ENCODE measurements around the gene KCNE4.

KCNE4 gene, protein sequence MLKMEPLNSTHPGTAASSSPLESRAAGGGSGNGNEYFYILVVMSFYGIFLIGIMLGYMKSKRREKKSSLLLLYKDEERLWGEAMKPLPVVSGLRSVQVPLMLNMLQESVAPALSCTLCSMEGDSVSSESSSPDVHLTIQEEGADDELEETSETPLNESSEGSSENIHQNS

DNA sequence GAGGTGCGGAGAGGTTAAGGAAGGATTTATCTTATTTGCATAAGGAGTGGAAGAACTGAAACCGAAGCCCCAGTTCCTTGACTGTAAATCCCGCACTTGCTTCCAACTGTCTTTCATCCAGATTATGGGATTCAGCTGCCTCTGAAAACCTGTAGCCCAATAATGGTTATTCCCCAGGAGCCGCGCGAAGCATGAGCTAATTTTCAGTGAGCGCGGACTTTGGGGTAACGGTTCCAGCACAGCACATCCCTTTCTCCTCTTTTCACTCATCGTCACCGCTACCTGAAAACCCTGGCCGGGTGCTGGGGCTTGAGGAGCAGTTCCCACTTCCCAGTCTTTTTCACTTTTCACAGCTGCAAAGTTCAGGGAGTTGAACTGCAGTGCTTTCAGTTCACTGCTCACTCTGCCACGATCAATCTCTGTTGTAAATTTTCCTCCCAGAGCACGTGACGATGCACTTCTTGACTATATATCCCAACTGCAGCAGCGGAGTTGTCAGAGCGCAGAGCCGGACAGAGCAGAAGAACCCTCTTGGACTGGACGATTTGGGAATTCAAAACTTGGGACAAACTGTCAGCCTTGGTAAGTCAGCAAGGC is at the start of gene KCNE4:
TSS of gene KCNE4 (plus strand) at position 498 of the 597 bp plus-strand sequence. CDS start 641 bp downstream, outside the sequence.
- DNase-seq (ENCODE audit: low spot score) = peak; percentile 74

DNA sequence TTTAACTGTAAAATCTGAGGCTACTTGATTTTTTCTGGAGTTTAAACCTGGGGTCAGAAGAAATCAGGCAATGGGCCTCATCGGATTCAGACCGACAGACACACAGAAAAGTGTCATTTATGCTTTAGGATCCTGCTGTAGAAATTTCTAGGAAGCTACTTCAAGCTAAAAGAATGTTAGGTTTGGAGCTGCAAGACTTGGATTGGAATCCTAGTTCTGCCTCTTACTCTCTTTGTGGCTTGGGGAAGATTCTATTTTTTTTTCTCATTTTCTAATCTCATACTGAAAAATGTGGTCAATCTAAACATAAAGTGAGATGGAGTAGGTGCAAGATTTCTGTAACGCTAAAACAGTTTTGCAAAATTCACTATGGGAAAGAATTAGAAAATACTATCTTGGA is 48.8 kb upstream of the KCNE4 start:
- DNase-seq (ENCODE audit: low spot score) = no peak

DNA sequence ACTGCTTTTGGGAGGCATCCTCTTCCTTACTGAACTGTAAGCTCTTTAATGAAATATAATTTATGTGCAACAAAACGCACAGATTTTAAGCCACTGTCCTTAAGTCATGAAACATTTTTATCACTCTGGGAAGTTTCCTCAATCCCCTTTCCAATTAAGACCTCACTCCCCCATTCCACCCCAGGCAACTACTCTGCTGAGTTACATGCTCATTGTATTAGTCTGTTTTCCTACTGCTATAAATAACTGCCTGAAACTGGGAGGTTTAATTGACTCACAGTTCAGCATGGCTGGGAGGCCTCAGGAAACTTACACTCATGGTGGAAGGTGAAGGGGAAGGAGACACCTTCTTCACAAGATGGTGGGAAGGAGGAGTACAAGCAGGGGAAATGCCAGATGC is 46.5 kb upstream of the KCNE4 start:
- peak; percentile 15 for DNase-seq (ENCODE audit: low spot score)

DNA sequence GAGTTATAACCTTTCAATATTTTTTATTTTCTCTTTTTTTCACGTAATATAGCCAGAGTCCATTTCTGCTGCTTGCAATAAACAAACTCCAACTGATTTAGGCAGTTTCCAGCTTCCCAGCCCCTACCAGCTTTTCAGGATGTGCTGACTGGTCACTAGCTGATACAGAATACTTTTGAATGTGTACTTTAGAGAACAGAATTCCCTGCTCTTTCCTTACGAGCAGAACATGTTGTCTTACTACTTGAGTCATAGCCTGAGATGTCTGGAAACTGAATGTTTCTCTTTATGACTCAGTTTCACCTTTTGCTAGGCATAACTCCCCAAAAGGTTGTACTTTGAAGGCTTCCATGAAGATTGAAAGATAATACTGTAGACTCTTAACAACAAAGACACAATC is 44.5 kb upstream of the KCNE4 start:
- DNase-seq (ENCODE audit: low spot score) = peak; percentile 30

DNA sequence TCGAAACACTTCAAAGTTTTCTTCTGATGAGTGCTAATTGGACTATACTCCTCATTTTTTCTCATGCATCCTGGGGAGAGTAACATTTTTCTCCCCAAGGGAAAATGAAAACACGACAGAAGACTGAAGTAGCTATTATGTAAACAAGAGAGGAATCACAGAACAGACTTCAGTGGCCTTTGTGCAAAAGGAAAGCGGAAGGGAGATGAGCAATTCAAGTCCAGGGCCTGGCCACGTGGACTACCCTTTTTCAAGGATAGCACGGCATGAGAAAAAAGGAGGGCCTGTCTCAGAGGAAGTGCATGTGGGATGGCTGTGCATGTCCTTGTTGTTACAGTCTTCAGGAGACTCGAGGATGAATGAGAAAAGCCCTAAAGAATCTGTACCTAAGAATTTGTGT is 43.8 kb upstream of the KCNE4 start:
- DNase-seq (ENCODE audit: low spot score) = peak; percentile 61

DNA sequence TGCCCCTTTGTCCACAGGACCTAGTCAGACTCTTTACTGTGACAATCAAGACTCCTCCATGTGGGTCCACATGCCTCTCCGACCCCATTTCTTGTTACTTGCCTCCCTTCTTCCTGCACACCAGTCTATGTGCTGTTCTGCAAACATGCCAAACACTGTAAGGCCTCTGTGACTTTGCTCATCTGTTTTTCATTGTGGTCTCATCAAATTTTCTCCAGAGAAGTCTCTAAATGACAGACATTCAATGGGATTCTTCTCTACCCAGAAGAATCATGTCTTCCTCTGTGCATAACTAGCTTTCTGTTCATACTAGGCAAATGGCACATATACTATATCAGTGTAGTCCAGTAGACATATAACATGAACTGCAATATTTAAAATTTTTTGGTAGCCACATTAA is 43.0 kb upstream of the KCNE4 start:
- DNase-seq (ENCODE audit: low spot score) = no peak

DNA sequence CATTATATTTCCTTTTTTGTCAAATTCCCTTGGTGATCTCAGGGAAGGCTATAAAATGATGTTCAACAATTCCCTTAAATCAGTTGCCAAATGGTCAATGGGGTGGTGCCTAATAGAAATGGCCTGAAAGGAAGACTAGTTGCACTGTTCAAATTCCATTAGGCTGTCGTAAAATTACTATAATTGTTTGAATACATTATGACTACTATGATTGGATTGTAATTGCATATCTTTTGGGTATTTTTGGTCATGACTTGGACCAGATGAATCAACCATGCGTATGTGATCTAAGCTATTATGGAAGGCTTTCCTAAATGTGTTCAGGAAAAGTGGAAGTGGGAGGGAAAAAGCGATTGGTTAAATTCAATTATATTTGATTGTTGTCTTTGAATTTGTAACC is 41.3 kb upstream of the KCNE4 start:
- DNase-seq (ENCODE audit: low spot score) = peak; percentile 59

DNA sequence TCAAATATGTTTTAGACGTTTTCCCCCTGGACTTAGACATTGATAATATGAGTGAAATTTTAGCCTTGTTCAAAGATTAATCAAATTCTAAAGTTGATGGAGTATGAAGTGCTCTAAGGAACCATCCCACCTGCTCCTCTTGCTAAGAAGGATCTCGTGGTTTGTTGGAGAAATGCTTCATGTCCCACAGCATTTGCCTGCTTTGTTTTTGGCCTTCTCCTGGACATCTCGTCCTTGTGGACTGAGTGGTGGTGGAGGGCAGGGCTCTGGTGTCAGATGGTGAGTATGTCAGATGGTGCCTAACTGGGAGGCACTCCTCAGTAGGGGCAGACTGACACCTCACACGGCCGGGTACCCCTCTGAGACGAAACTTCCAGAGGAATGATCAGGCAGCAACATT is 39.7 kb upstream of the KCNE4 start:
- DNase-seq (ENCODE audit: low spot score) = no peak

DNA sequence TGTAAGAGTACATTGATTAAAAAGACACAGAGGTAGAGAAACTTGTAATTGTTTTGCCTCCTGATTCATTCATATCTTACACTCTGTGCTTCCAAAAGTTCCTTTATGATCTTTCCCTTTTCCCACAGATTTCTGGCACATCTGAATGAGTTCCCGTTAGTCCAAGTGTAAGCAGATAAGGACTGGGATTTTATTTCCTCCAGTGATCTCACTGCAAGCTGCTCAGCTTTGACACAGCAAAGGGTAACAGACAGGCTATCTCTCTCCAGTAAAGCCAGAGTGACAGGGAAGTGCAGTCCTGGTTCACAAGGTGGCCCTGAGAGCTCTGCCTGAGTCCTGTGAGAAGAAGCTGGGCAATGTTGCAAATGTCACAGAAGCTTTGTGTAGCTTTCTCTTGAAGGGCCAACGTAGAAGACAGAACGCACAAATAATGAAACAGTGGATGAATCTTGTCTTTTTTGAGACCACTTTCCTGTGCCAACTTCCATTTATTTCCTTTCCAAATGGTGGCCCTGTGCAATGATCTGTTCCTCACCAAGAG is 32.5 kb upstream of the KCNE4 start:
- no peak for DNase-seq (ENCODE audit: low spot score)

DNA sequence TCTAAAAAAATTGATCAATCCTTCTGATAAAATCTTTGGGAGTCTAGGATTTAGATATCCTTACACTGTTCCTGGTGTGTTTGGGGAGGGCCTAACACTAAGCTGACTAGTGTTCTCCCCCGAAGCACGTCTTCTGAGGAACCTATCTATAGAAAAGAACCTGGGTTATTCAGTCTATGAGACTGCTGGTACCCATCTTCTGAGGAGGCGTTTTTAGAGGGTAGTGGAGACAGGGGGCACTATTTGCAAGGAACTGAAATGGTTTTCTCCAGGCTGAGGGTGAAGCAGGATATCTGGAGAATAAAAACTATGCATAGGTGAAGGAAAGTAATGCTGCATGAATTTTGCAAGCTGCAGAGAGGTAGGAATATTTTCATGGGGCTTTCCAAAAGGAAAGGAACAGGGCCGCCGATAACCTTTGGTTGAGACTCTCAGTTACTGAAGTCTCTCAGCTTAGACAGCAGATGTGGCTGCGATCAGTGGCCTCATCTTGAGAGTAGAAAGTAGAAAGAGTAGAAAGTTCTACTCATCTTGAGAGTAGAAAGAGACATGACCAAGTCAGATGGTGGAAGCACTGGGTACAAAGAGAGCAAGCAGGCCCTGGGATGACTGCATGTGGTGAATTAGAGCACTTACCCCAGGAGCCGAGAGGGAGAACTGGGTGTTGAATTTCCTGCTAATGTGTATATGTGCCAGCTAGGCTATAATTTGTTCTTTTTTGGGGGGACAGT is 31.8 kb upstream of the KCNE4 start:
- DNase-seq (ENCODE audit: low spot score) = no peak

DNA sequence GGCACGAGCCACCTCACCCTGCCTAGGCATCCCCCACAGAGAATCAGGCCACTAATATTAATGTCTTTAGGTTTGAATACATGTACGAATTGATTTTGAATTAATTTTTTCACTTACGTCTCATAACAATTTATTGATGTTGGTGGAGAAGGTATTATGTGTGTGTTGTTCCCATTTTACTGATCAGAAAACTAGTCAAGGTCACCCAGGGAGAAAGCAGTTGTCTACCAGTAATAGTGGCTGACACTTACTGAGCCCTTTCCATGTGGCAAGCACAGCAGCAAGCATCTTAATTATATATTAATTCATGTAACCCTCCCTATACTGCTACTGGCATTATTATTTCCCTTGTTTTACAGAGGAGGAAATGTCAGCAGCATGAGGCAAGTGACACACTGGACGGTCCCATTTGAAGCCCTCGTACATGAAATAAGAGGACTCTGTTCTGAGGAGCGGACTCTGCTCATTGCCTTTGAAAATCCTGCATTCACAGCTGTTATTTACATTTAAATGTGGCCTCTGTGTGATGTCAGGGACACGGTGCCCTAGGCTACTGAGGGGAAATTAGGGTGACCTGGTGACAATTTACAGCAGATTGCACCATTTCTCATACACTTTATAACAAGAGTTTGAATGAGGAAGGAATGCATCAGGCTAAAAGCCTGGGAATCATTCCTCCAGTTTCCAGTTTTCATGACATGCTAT is 30.9 kb upstream of the KCNE4 start:
- no peak for DNase-seq (ENCODE audit: low spot score)

DNA sequence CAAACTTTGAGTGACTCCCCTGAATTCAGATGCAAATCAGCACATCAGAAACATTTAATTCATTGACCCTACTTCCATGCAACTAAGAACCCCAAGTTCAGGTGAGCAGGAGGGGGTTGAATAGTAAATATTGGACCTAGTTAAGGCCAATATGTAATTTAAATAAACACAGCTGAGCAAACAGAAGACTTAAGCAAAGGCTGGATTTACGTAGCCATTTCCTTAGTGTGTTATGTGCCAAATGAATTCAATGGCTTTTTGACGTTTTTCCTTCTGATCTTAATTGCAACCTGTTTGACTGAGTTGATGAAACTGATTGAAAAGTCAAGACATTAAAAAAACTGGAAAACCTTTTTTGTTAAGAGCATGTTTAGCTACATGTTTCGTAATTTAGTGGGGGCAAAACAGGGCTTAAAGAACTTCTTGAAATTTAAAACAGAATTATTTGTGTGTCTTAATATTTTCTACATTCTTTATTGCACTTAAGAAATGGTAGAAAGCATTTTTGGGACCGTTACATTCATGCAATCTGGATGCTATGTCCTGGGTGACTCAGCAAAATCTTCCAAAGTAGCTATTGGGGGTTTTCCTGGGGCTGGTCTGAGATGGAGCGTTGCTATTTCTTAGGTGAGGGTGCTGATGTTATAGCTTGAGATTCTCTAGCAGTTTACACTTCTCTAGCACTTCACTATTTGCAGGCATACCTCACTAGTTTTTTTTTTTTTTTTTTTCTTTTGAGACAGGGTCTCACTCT is 25.5 kb upstream of the KCNE4 start:
- DNase-seq (ENCODE audit: low spot score) = no peak

DNA sequence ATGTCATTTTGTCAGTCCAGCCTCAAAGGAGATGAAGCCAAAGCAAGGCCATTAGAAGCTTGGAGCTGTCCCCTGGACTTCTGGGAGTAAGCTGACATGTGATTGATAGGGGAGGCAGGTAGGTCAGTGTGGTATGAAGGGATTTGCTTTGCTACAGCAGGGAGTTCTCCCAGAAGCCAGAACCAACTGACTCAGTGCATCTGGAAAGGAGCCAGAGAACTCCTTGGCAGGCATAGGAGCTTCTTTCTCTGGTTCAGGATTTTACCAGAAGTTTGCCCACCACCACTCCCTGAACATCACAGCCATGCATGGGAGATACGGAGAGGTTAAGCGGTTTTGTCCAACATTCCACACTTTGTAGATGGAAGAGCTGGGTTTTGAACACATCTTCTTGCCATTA is 24.5 kb upstream of the KCNE4 start:
- DNase-seq (ENCODE audit: low spot score) = no peak

DNA sequence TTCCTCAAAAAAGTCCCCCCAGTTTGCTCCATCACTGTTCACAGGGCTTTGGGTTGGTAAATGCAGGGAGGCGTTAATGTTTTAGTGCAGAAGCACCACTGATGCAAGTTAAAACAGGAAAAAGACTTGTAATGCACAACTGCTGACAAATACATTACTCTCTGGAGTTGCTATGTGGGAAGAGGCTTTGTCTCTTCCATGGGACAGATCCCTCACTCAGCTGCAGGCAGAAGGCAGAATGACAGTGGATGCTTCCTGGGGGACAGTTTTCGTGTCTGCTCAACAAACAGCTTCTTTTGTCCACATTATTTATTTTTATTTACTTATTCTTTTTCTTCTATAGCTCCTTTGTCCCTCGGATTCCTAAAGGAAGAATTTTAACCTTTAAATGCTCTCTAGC is 22.7 kb upstream of the KCNE4 start:
- DNase-seq (ENCODE audit: low spot score) = no peak

DNA sequence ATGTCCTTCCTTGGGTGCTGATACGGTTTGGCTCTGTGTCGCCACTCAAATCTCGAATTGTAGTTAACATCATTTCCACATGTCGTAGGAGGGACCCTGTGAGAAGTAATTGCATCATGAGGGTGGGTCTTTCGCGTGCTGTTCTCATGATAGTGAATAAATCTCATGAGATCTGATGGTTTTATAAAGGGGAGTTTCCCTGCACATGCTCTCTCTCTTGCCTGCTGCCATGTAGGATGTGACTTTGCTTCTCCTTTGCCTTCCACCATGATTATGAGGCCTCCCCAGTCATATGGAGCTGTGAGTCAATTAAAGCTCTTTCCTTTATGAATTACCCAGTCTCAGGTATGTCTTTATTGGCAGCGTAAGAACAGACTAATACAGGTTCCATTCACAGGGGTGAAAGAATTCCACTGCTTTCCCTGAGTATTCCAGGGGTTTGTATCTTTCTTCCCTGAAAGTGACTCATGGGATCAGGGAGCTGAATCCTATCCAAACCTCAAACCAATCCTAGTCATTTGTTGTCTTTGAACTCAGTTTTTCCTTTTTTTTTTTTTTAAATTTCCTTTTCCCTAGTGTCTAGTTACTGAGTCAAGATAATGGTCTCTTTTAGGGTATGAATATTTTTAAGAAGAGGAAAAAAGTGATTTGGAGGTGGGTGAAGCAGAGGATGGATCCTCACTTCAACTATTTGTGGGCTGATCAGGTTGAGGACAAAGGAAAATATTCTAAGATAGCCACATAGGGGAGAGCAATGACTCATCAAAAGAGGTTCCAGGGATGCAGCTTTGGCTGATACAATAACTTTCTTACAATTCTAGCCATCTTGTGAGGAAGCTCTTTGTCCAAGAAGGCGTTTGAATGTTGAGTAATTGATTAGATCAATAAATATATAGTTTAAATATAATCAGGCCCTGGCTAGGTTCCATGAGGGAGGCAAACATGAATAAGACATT is 19.5 kb upstream of the KCNE4 start:
- no peak for DNase-seq (ENCODE audit: low spot score)

DNA sequence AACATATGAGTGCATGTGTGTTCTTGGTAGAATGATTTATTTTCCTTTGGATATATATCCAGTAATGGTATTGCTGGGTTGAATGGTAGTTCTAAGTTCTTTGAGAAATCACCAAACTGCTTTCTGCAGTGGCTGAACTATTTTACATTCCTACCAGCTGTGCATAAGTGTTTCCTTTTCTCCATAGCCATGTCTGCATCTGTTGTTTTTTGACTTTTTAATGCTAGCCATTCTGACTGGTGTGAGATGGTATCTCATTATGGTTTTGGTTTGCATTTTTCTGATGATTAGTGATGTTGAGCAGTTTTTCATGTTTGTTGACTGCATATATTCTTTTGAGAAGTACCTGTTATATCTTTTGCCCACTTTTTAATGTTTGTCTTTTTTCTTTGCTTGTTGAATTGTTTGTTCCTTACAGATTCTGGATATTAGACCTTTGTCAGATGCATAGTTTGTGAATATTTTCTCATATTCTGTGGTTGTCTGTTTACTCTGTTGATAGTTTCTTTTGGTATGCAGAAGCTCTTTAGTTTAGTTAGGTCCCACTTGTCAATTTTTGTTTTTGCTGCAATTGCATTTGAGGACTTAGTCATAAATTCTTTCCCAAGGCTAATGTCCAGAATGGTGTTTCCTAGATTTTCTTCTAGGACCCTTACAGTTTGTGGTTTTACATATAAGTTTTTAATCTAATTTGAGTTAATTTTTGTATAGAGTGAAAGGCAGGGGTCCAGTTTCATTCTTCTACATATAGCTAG is 17.6 kb upstream of the KCNE4 start:
- DNase-seq (ENCODE audit: low spot score) = no peak

DNA sequence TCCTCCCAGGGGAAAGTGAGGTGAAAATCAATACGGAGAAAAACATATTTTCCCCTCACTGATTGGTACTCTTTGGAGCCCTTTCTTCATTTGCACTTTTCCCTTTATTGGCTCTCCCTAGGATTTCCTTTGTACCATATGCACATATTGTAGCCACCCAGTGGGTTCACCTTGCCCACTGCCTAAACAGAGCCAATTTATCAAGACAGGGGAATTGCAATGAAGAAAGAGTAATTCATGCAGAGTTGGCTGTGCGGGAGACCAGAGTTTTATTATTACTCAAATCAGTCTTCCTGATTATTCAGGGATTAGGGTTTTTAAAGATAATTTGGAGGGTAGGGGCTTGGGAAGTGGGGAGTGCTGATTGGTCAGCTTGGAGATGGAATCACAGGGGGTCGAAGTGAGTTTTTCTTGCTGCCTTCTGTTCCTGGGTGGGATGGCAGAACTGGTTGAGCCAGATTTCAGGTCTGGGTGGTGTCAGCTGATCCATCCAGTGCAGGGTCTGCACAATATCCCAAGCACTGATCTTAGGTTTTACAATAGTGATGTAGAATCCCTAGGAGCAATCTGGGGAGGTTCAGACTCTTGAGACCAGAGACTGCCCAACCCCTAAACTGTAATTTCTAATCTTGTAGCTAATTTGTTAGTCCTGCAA is 15.1 kb upstream of the KCNE4 start:
- no peak for DNase-seq (ENCODE audit: low spot score)

DNA sequence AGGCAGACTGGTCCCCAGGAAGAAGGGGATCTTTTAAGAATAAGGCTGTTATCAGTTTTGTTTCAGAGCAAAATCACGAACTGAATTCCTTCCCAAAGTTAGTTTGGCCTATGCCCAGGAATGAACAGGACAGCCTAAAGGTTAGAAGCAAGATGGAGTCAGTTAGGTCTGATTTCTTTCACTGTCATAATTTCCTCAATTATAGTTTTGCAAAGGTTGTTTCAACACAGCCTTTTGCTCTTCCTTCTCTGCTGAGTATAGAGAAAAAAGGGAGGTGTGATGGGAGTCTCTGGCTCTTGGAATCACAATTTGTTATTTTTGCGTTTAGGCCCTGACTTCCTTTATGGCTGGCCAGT is 14.6 kb upstream of the KCNE4 start:
- no peak for DNase-seq (ENCODE audit: low spot score)

DNA sequence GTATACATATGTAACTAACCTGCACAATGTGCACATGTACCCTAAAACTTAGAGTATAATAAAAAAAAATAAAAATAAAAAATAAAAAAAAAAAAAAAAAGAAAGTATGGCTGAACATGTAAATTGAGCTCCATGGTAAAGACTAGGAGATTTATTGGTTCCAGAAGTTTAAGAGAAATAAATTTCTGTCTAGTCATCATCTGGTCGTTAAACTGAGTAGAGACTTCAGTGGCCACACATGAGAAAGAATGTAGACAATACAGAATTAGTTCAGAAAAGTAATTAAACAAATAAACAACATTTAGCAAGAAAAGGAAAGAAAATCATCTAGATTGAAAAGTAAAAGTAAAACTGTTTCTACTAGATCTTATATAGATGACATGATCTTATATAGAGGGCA is 12.4 kb upstream of the KCNE4 start:
- DNase-seq (ENCODE audit: low spot score) = no peak

DNA sequence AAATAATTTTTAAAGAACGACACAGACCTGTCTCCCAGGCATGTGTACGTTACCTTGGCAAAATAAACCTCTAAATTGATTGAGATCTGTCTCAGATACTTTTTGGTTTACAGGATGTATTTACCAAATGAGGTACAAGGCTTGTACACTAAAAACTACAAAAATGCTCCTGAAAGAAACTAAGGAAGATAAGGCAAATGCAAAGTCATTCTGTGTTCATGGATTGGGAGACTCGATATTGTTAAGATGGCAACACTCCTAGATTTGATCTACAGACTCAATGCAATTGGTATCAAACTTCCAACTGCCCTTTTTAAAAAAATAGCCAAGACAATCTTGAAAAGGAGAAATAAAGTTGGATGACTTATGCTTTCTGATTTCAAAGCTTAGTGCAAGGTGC is 11.5 kb upstream of the KCNE4 start:
- no peak for DNase-seq (ENCODE audit: low spot score)
